Ascending aorta (tissue), 2 donors: ENCODE data around the gene KCNH1. TPM values are rescaled to one million over a fixed set of nuclear protein-coding genes. Genes with fewer than 3 reads are reported as not detected.

ENCODE experiments used
- DNase-seq, 2 donors: peaks; one replicate each; pipeline ENCODE4 v3.0.0-alpha.2; 2019; ENCODE audit warnings: low spot score in 2 of 2
- H3K27ac ChIP-seq, 2 donors: fragments of 200-600 bp; sonication (generic); one replicate each; pipeline ENCODE4 v1.5.1; 2016 to 2017; ENCODE audit warnings: mild to moderate bottlenecking in 1 of 2
- H3K27me3 ChIP-seq: fragments of 200-600 bp; sonication (generic); one replicate; pipeline ENCODE4 v1.5.1; 2017
- H3K36me3 ChIP-seq, 2 donors: fragments of 200-600 bp; sonication (generic); one replicate each; pipeline ENCODE4 v1.5.1; 2016
- H3K4me1 ChIP-seq, 2 donors: fragments of 200-600 bp; sonication (generic); one replicate each; pipeline ENCODE4 v1.5.1; 2016 to 2017; ENCODE audit warnings: mild to moderate bottlenecking in 1 of 2
- H3K4me3 ChIP-seq, 2 donors: fragments of 200-600 bp; sonication (generic); one replicate each; pipeline ENCODE4 v1.5.1; 2016 to 2017; ENCODE audit warnings: mild to moderate bottlenecking in 1 of 2
- H3K9me3 ChIP-seq, 2 donors: fragments of 200-600 bp; sonication (generic); one replicate each; pipeline ENCODE4 v1.5.1; 2016
- CTCF ChIP-seq, 3 experiments: fragments of 200-600 bp in 2 of 3; fragments of 450-650 bp in 1 of 3; sonication (generic) in 2 of 3; IDR thresholded peaks; one replicate each; pipeline ENCODE4 v1.5.1; 2016 to 2019; ENCODE audit warnings: antibody characterized with exemption in 3 of 3, mild to moderate bottlenecking in 1 of 3, moderate library complexity in 1 of 3
- intact Hi-C: fragments of 100-400 bp; cut with DNase I; formaldehyde crosslinking; loops from one replicate; pipeline ENCODE4 v1.15.1; 2023
- total RNA-seq: library from RNA; depleted of rRNA; stranded (reverse); fragments of >200 nt; gene quantifications from one replicate; pipeline ENCODE4 v1.1.0, GENCODE V29; 2016

Gene KCNH1
- total RNA-seq, 1 donor from 2014 or later, result not detected

- TF ChIP-seq CTCF (IDR thresholded peaks at IDR 0.05), result no peak
- Histone ChIP-seq H3K9me3 (peaks cover 0 to 6% of the 10 kb centered on the region in 2 donors), H3K27ac (no peak overlapping the region), H3K4me3 (no peak overlapping the region), H3K36me3 (no peaks in the 10 kb centered on the region), H3K4me1 (no peaks in the 10 kb centered on the region), H3K27me3 (no peaks in the 10 kb centered on the region)
- DNase-seq, result no peak
- intact Hi-C loops, result no loop called here
Measured at GRCh38 chr1:210932104-210932503, 201.8 kb downstream of the KCNH1 start.

- H3K27ac ChIP-seq, result no peak overlapping the region
- DNase-seq, result no peak
- H3K27me3 ChIP-seq, result no peaks in the 10 kb centered on the region
- no peak for TF ChIP-seq CTCF (IDR thresholded peaks at IDR 0.05)
- intact Hi-C loops, result no loop called here
- H3K4me3 ChIP-seq, result no peak overlapping the region
- no peaks in the 10 kb centered on the region for H3K4me1 ChIP-seq
- H3K36me3 ChIP-seq, result no peaks in the 10 kb centered on the region
- peaks cover 6 to 9% of the 10 kb centered on the region in 2 donors for H3K9me3 ChIP-seq
Measured at GRCh38 chr1:210922666-210923065, 211.3 kb downstream of the KCNH1 start.

GRCh38 chr1:210920716-210921694, 212.9 kb downstream of the KCNH1 start:
- Histone ChIP-seq H3K9me3 (peaks cover 6 to 9% of the 10 kb centered on the region in 2 donors), H3K4me3 (no peak overlapping the region), H3K4me1 (no peaks in the 10 kb centered on the region), H3K36me3 (no peaks in the 10 kb centered on the region), H3K27ac (no peak overlapping the region), H3K27me3 (no peaks in the 10 kb centered on the region)
- no peak for TF ChIP-seq CTCF (IDR thresholded peaks at IDR 0.05)
- intact Hi-C loops, result no loop called here
- DNase-seq, result no peak

- intact Hi-C loops, result no loop called here
- Histone ChIP-seq H3K4me1 (no peaks in the 10 kb centered on the region), H3K4me3 (no peak overlapping the region), H3K36me3 (no peaks in the 10 kb centered on the region), H3K9me3 (peaks cover 4% of the 10 kb centered on the region in 2 donors), H3K27me3 (no peaks in the 10 kb centered on the region), H3K27ac (no peak overlapping the region)
- DNase-seq, result no peak
- TF ChIP-seq CTCF (IDR thresholded peaks at IDR 0.05), result no peak
Measured at GRCh38 chr1:210920258-210920657, 213.7 kb downstream of the KCNH1 start.

- no peak for DNase-seq
- no peak overlapping the region for H3K4me3 ChIP-seq
- H3K27ac ChIP-seq, result no peak overlapping the region
- no peak for TF ChIP-seq CTCF (IDR thresholded peaks at IDR 0.05)
- H3K9me3 ChIP-seq, result no peaks in the 10 kb centered on the region
- H3K36me3 ChIP-seq, result no peaks in the 10 kb centered on the region
- H3K27me3 ChIP-seq, result no peaks in the 10 kb centered on the region
- intact Hi-C loops, result no loop called here
- H3K4me1 ChIP-seq, result no peaks in the 10 kb centered on the region
Measured at GRCh38 chr1:210918893-210919292, 215.1 kb downstream of the KCNH1 start.
